ENCODE measurements around the gene KBTBD4. TPM values are rescaled to one million over a fixed set of nuclear protein-coding genes. Genes with fewer than 3 reads are reported as not detected.
A peak's percentile ranks its signal among the peaks of the same experiment; 100 is the strongest.

KBTBD4 gene
- total RNA-seq, 1 donor from 2014 or later = 16.6 TPM

DNA sequence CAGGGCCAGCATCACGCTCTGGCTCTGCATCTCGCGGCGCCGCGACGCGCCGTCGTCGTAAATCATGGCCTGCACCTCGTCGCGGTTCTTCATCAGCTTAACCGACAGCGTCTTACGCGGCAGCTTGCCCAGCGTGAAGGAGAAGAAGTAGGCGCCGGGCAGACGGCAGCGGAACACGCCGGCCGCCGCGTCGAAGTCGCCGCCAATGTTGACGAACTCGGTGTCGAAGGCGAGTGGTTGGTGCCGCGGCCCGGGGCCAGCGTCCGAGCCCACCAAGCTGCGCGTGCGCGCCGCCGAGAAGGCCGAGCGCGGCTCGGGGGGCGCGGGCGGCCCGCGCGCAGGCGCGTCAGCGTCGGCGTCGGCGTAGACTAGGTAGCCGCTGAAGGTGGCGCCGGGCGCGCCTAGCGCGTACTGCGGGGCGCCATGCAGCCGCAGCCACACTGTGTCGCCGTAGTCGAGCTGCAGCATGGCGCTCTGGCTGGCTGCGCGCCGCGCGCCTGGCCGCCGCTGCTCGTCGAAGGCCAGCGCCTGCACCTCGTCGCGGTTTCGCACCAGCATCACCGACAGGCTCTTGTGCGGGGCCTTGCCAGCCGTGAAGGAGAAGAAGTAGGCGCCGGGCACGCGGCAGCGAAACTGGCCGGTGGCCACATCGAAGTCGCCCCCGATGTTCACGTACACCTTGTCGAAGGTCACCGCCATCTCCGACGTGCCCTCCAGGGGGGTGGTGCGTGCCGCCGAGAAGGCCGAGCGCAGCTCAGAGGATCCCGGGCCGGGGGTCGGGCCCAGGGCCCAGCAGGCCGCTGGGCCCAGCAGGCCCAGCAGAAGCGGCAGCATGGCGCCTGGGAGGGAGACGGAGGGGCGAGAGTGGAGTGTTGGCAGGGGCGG is 11.4 kb upstream of the KBTBD4 start:
- no peaks in the 10 kb centered on the region for H3K36me3 ChIP-seq
- intact Hi-C loops (cut with DNase I) = no loop called here
- peaks cover 34% of the 10 kb centered on the region for H3K27me3 ChIP-seq
- H3K4me3 ChIP-seq = peak overlapping the region; percentile 8
- H3K27ac ChIP-seq = no peak overlapping the region
- TF ChIP-seq, protein P1, sequence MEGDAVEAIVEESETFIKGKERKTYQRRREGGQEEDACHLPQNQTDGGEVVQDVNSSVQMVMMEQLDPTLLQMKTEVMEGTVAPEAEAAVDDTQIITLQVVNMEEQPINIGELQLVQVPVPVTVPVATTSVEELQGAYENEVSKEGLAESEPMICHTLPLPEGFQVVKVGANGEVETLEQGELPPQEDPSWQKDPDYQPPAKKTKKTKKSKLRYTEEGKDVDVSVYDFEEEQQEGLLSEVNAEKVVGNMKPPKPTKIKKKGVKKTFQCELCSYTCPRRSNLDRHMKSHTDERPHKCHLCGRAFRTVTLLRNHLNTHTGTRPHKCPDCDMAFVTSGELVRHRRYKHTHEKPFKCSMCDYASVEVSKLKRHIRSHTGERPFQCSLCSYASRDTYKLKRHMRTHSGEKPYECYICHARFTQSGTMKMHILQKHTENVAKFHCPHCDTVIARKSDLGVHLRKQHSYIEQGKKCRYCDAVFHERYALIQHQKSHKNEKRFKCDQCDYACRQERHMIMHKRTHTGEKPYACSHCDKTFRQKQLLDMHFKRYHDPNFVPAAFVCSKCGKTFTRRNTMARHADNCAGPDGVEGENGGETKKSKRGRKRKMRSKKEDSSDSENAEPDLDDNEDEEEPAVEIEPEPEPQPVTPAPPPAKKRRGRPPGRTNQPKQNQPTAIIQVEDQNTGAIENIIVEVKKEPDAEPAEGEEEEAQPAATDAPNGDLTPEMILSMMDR (IDR thresholded peaks at IDR 0.05) = no peak
- H3K4me1 ChIP-seq = peaks cover 13% of the 10 kb centered on the region
- no peak for DNase-seq
- ATAC-seq = no peak
- no peaks in the 10 kb centered on the region for H3K9me3 ChIP-seq

DNA sequence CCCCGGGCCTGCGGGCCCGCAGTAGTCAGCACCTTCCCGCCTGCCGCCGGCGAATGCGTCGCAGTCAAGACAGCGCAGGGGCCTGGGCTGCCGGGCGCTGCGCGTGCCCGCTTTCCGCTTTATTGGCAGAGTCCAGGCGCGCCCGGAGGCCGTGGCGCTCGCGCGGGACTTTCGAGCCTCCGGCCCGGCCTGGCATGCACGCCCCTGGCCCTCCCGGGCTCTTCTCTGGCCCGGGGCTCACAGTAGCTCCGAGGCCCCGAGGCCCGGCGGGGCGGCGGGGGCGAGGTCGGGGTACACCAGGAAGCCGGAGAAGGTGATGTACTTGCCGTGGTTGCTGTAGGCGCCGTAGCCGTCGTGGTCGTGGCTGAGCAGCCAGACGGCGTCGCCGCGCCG is 10.8 kb upstream of the KBTBD4 start:
- Histone ChIP-seq H3K4me3 (peak overlapping the region; percentile 8), H3K27me3 (peaks cover 28% of the 10 kb centered on the region), H3K9me3 (no peaks in the 10 kb centered on the region), H3K36me3 (peaks cover 6% of the 10 kb centered on the region), H3K27ac (no peak overlapping the region), H3K4me1 (peaks cover 13% of the 10 kb centered on the region)
- TF ChIP-seq, protein P1 (IDR thresholded peaks at IDR 0.05) = no peak
- ATAC-seq (no peak), DNase-seq (no peak)
- intact Hi-C loops (cut with DNase I) = no loop called here

DNA sequence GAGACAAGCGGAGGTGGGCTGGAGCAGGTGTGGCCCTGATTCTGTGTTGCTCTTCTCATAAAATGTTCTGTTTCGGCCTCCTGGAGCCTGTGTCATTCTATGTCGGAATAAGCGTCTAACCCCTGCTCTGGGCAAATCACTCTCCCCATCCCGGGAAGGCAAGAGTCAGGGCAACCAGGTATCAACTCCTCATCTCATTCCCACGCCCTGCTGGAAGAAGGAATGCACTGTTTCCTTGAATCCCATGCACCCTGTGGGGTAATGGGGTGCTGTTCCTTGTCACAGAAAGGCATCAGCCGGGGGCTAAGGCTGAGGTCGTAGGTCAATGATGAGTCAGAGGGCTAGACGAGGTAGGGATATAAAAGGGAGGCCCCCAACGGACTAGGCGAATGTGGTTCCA is 10.3 kb upstream of the KBTBD4 start:
- Histone ChIP-seq H3K4me1 (peaks cover 10% of the 10 kb centered on the region), H3K36me3 (peaks cover 9% of the 10 kb centered on the region), H3K9me3 (no peaks in the 10 kb centered on the region), H3K4me3 (no peak overlapping the region), H3K27ac (no peak overlapping the region), H3K27me3 (peaks cover 23% of the 10 kb centered on the region)
- TF ChIP-seq, protein P1 (IDR thresholded peaks at IDR 0.05) = no peak
- DNase-seq = no peak
- no peak for ATAC-seq
- intact Hi-C loops (cut with DNase I) = no loop called here

DNA sequence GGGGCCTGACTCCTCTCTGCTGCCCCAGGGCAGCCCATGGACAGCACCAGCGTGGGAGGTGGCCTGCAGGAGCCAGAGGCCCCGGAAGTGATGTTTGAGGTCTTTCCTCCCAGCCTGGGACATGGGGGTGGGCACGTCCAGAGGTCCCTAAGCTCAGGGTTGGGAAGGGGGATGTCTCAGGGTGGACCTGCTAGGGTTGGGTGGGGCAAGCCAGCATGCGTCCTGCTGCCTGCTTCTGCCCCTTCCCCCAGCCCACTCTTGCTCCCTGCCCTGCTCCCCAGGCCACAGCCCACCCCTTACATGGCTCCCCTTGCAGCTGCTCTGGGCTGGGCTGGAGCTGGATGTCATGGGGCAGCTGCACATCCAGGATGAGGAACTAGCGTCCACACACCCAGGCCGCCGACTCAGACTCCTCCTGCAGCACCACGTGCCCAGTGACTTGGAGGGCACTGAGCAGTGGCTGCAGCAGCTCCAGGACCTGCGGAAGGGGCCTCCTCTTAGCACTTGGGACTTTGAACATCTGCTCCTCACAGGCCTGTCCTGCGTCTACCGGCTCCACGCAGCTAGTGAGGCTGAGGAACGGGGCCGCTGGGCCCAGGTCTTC is 9.1 kb upstream of the KBTBD4 start:
- H3K36me3 ChIP-seq = peaks cover 22% of the 10 kb centered on the region
- DNase-seq (peak; percentile 84), ATAC-seq (peak; percentile 93)
- intact Hi-C loops (cut with DNase I) = no loop called here
- H3K9me3 ChIP-seq = no peaks in the 10 kb centered on the region
- H3K4me1 ChIP-seq = no peaks in the 10 kb centered on the region
- peaks cover 10% of the 10 kb centered on the region for H3K27me3 ChIP-seq
- TF ChIP-seq, protein P1 (IDR thresholded peaks at IDR 0.05) = no peak
- no peak overlapping the region for H3K27ac ChIP-seq
- no peak overlapping the region for H3K4me3 ChIP-seq

DNA sequence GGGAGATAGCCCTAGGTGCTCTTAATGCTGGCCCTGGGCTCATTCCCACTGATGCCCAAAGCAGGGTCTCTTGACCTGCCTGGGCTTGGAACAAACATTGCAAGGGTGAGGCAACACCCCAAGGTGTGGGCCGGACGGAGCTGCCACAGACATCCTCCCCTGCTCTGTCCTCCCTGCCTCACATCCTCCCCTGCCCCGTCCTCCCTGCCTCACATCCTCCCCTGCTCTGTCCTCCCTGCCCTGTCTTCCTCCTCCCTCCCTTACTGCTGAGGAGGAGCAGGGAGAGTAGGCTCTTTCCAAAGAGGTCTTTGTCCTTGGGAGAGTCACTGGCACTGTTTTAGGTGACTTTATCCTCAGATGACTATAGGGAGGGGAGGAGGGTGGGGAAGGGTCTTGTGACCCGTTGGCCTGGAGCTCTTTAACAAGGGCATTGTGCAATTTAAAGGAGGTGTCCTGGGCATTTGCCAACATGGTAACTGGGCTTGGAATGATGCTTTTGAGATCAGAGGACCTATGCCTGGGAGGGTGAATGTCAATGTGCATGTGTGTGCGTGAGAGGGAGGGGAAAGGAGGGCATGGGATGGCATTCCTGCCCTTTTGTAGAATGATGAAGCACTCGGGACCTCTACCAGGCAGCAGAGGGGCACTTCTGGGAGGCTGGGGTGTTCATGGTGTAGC is 8.4 kb upstream of the KBTBD4 start:
- TF ChIP-seq, protein P1 (IDR thresholded peaks at IDR 0.05) = no peak
- no peaks in the 10 kb centered on the region for H3K4me1 ChIP-seq
- H3K9me3 ChIP-seq = no peaks in the 10 kb centered on the region
- intact Hi-C loops (cut with DNase I) = no loop called here
- H3K27me3 ChIP-seq = peaks cover 7% of the 10 kb centered on the region
- DNase-seq (no peak), ATAC-seq (no peak)
- peaks cover 28% of the 10 kb centered on the region for H3K36me3 ChIP-seq
- no peak overlapping the region for H3K27ac ChIP-seq
- no peak overlapping the region for H3K4me3 ChIP-seq

Measured in upper lobe of right lung (tissue), 1 donor.